Inferior parietal cortex (tissue), 1 donor: ENCODE data around the gene HTR4.
"Not testable (repeated sequence)": the region's sequence is repeated elsewhere in the genome, so short reads cannot be mapped to it uniquely, and the experiment has no call there.

ENCODE experiments used
- DNase-seq: peaks from one replicate; pipeline ENCODE4 v3.0.0-alpha.2; 2016; ENCODE audit errors: extremely low spot score

HTR4 gene

GRCh38 chr5:148653836-148654781, at the start of gene HTR4:
Gene HTR4, minus strand, starts transcription at chr5:148654527. Its CDS starts 17,513 bp downstream, at chr5:148637014.
- no peak for DNase-seq

GRCh38 chr5:148702019-148702596, 47.8 kb upstream of the HTR4 start:
- DNase-seq, result no peak

- DNase-seq, result no peak
These were observed 44.7 kb upstream of the HTR4 start for GRCh38 chr5:148699028-148699427.

GRCh38 chr5:148697809-148698196, 43.5 kb upstream of the HTR4 start:
- no peak for DNase-seq

- DNase-seq, result peak; percentile 58
These were observed 43.0 kb upstream of the HTR4 start for GRCh38 chr5:148697180-148697808.

GRCh38 chr5:148696187-148697036, 42.1 kb upstream of the HTR4 start:
- DNase-seq, result no peak

GRCh38 chr5:148690945-148691344, 36.6 kb upstream of the HTR4 start:
- no peak for DNase-seq

- DNase-seq, result no peak
These were observed 34.5 kb upstream of the HTR4 start for GRCh38 chr5:148688787-148689186.

- DNase-seq, result no peak
These were observed 33.5 kb upstream of the HTR4 start for GRCh38 chr5:148687871-148688270.

GRCh38 chr5:148687427-148687826, 33.1 kb upstream of the HTR4 start:
- DNase-seq, result no peak

GRCh38 chr5:148686660-148687059, 32.3 kb upstream of the HTR4 start:
- no peak for DNase-seq

GRCh38 chr5:148685520-148686134, 31.3 kb upstream of the HTR4 start:
- DNase-seq, result no peak

GRCh38 chr5:148684528-148684927, 30.2 kb upstream of the HTR4 start:
- DNase-seq, result no peak

- no peak for DNase-seq
These were observed 29.3 kb upstream of the HTR4 start for GRCh38 chr5:148683651-148684050.

GRCh38 chr5:148682058-148683026, 28.0 kb upstream of the HTR4 start:
- no peak for DNase-seq

- no peak for DNase-seq
These were observed 27.1 kb upstream of the HTR4 start for GRCh38 chr5:148681157-148682057.

GRCh38 chr5:148673704-148674103, 19.4 kb upstream of the HTR4 start:
- not testable (repeated sequence) for DNase-seq

- no peak for DNase-seq
These were observed 12.0 kb upstream of the HTR4 start for GRCh38 chr5:148666353-148666752.

- DNase-seq, result no peak
These were observed 11.1 kb upstream of the HTR4 start for GRCh38 chr5:148665431-148665830.
